BJ (cell line): ENCODE data around the gene MTARC2. TPM values are rescaled to one million over a fixed set of nuclear protein-coding genes. Genes with fewer than 3 reads are reported as not detected.
A peak's percentile ranks its signal among the peaks of the same experiment; 100 is the strongest.

Source experiments
- CTCF ChIA-PET: fragments of 350-600 bp; formaldehyde crosslinking; extraction: SDS; loops from one replicate; lab custom pipeline; 2021; ENCODE audit warnings: antibody characterized with exemption, inconsistent platforms; lab: Yijun Ruan, JAX
- POLR2A ChIA-PET: fragments of 300-600 bp; sonication (Branson Sonifier 250); formaldehyde crosslinking; extraction: SDS; loops from one replicate; lab custom pipeline; 2021; ENCODE audit warnings: antibody characterized with exemption; lab: Charles Lee
- DNase-seq: peaks from one replicate; pipeline ENCODE4 v3.0.0-alpha.2; 2011; ENCODE audit warnings: low read depth
- H3K27me3 ChIP-seq: 2 replicates; pipeline ENCODE4 v1.6.0; 2011; ENCODE audit warnings: low read length; ENCODE audit not compliant: control insufficient read depth, insufficient read depth
- H3K36me3 ChIP-seq: 2 replicates; pipeline ENCODE4 v1.5.1; 2011; ENCODE audit warnings: low read length; ENCODE audit not compliant: control insufficient read depth, insufficient read depth
- H3K4me3 ChIP-seq: 2 replicates; pipeline ENCODE4 v1.5.1; 2011; ENCODE audit warnings: low read depth, mild to moderate bottlenecking, control low read depth, low read length
- polyA plus RNA-seq: library from polyadenylated mRNA; depleted of rRNA; stranded (reverse); fragments of >200 nt; gene quantifications from 2 replicates; pipeline ENCODE4 v1.2.3, GENCODE V29; 2011
- TF ChIP-seq, protein P1 (sequence below): IDR thresholded peaks from 2 replicates; pipeline ENCODE4 v1.5.1; 2011; ENCODE audit warnings: low read depth, mild to moderate bottlenecking, control low read depth, inconsistent platforms, low read length, moderate library complexity; ENCODE audit not compliant: insufficient read depth

Gene MTARC2
- polyA plus RNA-seq, 1 experiment = 5.7 TPM

DNA sequence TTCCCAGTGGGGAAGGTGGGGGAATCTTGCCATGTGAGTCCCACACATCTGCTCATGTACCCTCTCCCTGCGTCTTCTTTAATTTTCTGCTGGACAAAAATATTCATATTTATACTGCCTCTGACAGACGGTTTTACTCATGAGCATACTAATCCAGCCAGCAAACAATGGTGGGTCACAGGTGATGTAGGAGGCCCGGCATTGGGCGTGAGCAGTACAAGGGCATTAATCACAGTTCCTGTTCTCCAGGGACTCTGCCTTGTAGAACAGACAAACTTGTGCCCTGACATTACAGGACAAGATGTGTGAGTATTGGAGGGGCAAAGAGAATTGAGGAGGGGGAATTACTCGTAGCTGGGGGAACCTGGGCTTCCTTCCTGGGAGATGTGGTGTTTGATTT, 63.6 kb downstream of the MTARC2 start:
- H3K4me3 ChIP-seq = no peak overlapping the region
- no peaks in the 10 kb centered on the region for H3K36me3 ChIP-seq
- H3K27me3 ChIP-seq = peaks cover 2% of the 10 kb centered on the region; the same call in 1 of the 2 replicates
- CTCF ChIA-PET = interaction anchor here (1.3 to 2.1 kb wide), 5 partner anchors 20 to 1643 kb away, joined by 3 to 13 read pairs (median 6); no protein-coding TSS in a partner anchor
- TF ChIP-seq, protein P1, sequence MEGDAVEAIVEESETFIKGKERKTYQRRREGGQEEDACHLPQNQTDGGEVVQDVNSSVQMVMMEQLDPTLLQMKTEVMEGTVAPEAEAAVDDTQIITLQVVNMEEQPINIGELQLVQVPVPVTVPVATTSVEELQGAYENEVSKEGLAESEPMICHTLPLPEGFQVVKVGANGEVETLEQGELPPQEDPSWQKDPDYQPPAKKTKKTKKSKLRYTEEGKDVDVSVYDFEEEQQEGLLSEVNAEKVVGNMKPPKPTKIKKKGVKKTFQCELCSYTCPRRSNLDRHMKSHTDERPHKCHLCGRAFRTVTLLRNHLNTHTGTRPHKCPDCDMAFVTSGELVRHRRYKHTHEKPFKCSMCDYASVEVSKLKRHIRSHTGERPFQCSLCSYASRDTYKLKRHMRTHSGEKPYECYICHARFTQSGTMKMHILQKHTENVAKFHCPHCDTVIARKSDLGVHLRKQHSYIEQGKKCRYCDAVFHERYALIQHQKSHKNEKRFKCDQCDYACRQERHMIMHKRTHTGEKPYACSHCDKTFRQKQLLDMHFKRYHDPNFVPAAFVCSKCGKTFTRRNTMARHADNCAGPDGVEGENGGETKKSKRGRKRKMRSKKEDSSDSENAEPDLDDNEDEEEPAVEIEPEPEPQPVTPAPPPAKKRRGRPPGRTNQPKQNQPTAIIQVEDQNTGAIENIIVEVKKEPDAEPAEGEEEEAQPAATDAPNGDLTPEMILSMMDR = no peak
- no peak for DNase-seq
- POLR2A ChIA-PET = no interaction called here

DNA sequence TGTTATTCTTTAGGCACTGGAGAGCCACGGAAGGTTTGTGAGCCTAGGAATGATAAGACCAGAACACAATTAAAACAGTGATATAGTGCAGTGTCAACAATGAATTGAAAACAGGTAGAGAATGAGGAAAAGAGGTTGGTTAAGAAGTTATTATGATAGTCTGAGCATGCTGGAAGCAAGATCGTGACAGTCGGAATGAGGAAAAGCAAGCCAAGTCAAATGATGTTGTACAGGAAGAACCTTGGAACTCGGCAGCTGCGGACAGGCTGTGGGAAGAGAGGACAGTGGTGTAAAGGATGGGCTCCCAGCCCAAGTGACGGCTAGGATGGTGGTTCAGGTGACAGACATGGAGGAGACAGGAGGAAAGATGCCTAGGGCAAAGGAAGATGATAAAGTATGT, 64.2 kb downstream of the MTARC2 start:
- no peak for DNase-seq
- ChIA-PET POLR2A (no interaction called here), CTCF (interaction anchor here (1.3 kb wide), 1 partner anchor 20 kb away, joined by 3 read pairs; no protein-coding TSS in a partner anchor)
- Histone ChIP-seq H3K36me3 (no peaks in the 10 kb centered on the region), H3K27me3 (peaks cover 2% of the 10 kb centered on the region; the same call in 1 of the 2 replicates), H3K4me3 (no peak overlapping the region)
- TF ChIP-seq, protein P1 = no peak

DNA sequence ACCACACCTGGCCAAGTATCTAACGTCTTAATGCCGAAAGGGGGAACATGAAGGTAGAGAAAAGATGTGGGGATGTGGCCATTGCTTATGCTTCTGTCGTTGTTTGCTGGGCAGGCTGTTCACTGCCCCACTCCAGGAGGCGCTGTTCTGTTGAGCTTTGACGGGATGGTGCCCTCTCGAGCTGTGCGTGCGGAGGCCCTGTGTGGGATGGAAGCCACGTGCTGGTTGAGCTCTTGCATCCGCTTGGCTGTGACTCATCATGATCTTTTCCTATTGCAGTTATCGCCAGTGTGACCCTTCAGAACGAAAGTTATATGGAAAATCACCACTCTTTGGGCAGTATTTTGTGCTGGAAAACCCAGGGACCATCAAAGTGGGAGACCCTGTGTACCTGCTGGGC, 64.9 kb downstream of the MTARC2 start:
- DNase-seq = no peak
- ChIA-PET POLR2A (no interaction called here), CTCF (interaction anchor here (1.5 kb wide), 1 partner anchor 12 kb away, joined by 4 read pairs; no protein-coding TSS in a partner anchor)
- no peaks in the 10 kb centered on the region for H3K36me3 ChIP-seq
- no peak overlapping the region for H3K4me3 ChIP-seq
- TF ChIP-seq, protein P1 = no peak
- H3K27me3 ChIP-seq = peaks cover 2% of the 10 kb centered on the region; the same call in 1 of the 2 replicates

DNA sequence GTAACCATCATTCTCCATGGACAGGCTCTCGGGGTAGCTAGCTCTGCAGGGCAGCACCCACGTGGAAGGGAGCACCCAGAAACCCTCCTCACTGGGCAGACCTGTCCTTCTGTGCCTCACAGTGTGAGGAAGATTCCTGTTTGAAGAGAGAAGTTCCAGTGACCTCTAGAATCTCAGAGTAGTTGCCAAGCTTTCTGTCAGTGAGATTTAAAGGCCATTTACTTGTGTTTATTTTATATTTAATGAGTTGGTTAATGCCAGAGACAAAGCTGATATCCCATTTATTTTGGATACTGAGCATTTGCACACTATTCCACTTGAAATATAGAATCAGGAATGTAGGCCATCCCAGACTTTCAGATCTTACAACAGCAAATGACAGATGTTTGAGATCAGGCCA, 67.3 kb downstream of the MTARC2 start:
- ChIA-PET CTCF (interaction anchor here (0.8 to 1.6 kb wide), 2 partner anchors 15 to 620 kb away, joined by 3 read pairs; no protein-coding TSS in a partner anchor), POLR2A (no interaction called here)
- no peaks in the 10 kb centered on the region for H3K36me3 ChIP-seq
- TF ChIP-seq, protein P1 = no peak
- H3K27me3 ChIP-seq = no peaks in the 10 kb centered on the region
- no peak overlapping the region for H3K4me3 ChIP-seq
- no peak for DNase-seq

DNA sequence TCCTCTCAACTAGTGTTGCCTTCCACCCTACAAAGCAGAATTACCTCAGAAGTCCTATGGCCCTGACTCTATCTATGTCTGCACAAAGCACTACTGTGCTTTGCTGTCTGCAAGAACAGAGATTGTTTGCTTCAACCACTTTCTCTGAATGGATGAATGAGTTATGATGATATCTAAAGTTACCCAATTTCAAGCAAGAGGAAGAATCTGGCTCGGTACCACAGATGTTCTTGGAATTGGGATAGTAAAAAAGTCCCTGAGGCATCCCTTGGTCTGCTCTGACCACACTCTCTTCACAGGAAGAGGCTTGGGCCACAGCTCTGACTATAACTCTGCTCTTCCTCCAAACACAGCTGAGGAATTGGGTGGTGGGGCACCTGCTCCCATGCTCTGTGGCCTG, 69.8 kb downstream of the MTARC2 start:
- Histone ChIP-seq H3K36me3 (no peaks in the 10 kb centered on the region), H3K4me3 (no peak overlapping the region), H3K27me3 (peaks cover 4% of the 10 kb centered on the region)
- ChIA-PET POLR2A (no interaction called here), CTCF (interaction anchor here (0.8 to 2.4 kb wide), 3 partner anchors 56 to 1637 kb away, joined by 3 to 8 read pairs (median 3); no protein-coding TSS in a partner anchor)
- TF ChIP-seq, protein P1 = no peak
- peak; percentile 76 for DNase-seq
